ENCODE results near the gene AARSD1.
A peak's percentile ranks its signal among the peaks of the same experiment; 100 is the strongest.
"Not testable (repeated sequence)": the region's sequence is repeated elsewhere in the genome, so short reads cannot be mapped to it uniquely, and the experiment has no call there.

Gene AARSD1

DNA sequence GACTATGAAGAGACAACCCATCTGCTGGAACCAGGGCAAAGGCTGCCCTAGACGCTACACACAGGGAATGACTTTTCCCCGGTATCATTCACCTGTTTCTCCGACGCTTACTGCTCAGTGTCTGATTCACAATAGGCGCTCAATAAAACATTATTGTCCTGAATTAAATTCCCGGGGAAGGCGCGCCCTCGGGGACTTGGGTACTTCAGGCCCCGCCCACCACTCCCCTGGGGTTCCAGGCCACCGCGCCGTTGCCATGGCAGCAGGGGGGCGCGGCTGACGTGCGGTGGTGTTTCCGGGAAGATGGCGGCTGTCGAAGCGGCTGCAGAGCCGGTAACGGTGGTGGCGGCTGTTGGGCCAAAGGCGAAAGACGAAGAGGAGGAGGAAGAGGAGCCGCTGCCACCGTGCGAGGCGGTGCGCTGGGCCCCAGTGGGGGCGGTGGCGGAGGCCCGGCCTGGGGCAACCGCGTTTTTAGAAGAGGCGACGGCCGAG, 16.1 kb upstream of the AARSD1 start, which contains the start of gene RUNDC1:
TSS of gene RUNDC1 (plus strand) at position 292 of the 492 bp plus-strand sequence. CDS start at position 304, 12 bp downstream.
- peak; percentile 88 to 91 for DNase-seq

- DNase-seq, result peak; percentile 2 to 41
Measured at GRCh38 chr17:42979511-42980273, 15.4 kb upstream of the AARSD1 start, which contains the start of gene PTGES3L. Gene PTGES3L (minus strand): TSS chr17:42980080. CDS start chr17:42980053, 27 bp downstream.

GRCh38 chr17:42975701-42976100, 11.4 kb upstream of the AARSD1 start:
- not testable (repeated sequence) for DNase-seq

- no peak for DNase-seq
Measured at GRCh38 chr17:42975265-42975664, 11.0 kb upstream of the AARSD1 start.

DNA sequence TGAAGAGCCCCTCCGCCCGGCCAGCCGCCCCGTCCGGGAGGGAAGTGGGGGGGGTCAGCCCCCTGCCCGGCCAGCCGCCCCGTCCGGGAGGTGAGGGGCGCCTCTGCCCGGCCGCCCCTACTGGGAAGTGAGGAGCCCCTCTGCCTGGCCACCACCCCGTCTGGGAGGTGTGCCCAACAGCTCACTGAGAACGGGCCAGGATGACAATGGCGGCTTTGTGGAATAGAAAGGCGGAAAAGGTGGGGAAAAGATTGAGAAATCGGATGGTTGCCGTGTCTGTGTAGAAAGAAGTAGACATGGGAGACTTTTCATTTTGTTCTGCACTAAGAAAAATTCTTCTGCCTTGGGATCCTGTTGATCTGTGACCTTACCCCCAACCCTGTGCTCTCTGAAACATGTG, 9.1 kb upstream of the AARSD1 start:
- not testable (repeated sequence) for DNase-seq

DNA sequence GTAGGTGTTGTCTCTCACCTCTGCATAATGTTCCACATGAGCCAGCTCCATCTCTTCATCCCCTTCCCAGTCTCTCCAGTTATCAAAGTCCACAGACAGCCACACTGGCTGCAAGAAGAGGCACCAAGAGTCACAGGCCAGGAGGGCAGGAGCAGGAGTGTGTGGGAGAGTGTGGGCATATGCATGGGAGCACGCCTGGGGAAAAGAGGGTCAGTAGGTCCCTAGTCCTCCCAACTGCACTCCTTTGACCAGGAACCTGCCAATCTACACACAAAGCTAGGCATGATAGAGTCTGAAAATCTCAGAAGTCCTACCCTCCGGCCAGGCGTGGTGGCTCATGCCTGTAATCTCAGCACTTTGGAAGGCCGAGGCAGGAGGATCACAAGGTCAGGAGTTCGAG, 7.3 kb upstream of the AARSD1 start:
- no peak for DNase-seq

DNA sequence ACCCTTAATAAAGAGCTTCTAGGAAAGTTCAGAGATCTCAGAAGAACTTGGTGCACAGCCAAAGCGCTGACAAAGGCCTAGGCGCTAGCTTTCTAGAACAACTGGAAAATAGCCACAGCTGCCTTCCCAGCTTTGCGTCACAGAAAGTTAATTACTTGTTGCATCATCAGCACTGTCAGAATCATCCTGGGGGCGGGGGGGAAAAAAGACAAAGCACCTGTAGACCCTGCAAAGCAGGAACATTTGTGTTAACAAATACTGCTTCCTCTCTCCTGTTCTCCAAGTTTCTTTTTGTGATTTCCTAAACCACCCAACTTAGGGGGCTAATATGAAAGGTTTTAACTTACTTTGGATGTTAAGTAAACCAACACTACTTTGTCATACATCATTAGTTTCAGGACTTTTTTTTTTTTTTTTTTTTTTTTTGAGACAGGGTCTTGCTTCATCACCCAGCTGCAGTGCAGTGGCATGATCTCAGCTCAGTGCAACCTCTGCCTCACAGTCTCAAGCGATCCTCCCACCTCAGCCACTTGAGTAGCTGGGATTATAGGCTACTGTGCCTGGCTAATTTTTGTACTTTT, 4.8 kb upstream of the AARSD1 start:
- peak; percentile 23 to 57 for DNase-seq

DNA sequence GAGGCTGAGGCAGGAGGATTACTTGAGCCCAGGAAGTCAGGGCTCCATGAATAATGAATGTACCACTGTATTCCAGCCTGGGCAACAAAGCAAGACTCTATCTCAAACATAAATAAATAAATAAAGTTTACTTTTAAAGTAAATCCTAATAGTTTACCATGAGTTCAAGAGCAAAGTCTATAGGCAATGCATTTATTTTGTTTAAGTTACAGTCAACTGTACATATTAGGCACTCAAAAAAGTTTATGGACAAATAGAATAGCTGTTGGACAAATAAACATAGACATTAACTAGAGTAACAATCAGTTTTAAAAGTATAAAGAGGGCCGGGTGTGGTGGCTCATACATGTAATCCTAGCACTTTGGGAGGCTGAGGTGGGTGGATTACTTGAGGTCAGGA, 3.7 kb upstream of the AARSD1 start:
- no peak for DNase-seq

- DNase-seq, result no peak
Measured at GRCh38 chr17:42953669-42954068, 10.6 kb downstream of the AARSD1 start.

DNA sequence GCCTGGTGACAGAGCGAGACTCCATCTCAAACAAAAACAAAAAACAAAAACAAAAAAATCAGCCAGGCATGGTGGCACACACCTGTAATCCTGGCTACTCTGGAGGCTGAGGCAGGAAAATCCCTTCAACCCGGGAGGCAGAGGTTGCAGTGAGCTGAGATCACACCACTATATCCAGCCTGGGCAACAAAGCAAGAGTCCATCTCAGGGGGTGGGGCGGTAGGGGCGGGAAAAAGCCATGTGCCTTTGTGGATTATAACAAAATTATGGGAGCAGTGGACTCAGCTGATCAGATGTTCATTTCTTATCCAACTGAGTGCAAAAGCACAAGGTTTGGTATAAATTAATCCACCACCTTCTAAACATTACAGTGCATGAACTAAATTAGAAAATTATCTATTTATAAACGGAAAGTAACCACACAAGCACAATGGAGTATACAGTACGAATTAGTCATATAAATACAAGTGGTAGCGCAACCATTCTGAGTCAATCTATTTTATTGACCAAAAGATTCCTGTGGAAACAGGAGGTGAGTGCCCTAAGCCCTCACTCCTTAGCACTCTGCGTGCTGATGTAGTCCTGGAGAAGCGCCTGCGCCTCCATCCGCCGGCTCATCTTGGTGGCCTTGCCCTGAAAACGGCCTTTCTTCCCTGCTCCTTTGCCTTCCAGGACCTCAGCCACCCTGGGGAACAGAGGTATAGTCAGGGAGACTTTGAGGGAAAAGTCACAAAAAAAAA, 14.0 kb downstream of the AARSD1 start:
- no peak for DNase-seq

DNA sequence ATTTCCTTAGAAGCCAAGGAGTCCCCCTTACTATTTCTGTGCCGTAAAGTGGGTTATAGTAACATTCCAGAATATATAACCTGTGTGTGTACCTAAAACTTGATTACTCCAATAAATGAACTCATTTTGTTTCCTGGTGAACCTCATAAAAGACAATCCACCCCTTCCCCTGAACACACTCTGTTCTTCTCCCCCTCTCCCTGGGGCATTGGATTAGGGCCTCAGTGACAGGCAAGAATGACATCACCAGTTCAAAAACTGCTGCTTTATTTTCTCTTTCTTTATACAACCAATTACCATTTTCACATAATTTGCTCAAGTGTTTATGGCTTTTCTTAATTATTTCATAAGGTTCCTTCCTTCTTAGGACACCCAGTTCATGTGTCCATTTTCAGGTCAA, 17.4 kb downstream of the AARSD1 start:
- no peak for DNase-seq

DNA sequence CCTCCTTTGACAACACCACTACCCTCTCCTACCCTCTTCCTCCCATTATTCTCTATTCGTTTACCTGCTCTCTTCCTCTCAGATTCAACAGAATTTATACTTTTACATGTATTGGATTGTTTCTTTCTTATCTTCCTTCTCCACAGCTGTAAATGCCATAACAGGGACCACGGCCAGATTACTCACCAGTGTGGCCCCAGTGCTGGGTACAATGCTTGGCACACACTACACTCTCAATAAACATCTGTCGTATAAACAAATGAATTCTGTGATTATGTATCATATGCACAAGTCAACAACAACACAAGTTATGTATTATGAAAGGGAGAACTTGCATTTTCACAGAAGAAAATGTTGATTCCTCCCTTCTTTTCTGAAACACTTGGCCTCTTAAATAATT, 20.0 kb downstream of the AARSD1 start:
- DNase-seq, result no peak

GRCh38 chr17:42937712-42938596, 26.3 kb downstream of the AARSD1 start:
- DNase-seq, result peak; percentile 46 to 56

- no peak for DNase-seq
Measured at GRCh38 chr17:42929497-42929844, 34.8 kb downstream of the AARSD1 start.

GRCh38 chr17:42928714-42929496, 35.3 kb downstream of the AARSD1 start:
- DNase-seq, result peak; percentile 92 to 93

DNA sequence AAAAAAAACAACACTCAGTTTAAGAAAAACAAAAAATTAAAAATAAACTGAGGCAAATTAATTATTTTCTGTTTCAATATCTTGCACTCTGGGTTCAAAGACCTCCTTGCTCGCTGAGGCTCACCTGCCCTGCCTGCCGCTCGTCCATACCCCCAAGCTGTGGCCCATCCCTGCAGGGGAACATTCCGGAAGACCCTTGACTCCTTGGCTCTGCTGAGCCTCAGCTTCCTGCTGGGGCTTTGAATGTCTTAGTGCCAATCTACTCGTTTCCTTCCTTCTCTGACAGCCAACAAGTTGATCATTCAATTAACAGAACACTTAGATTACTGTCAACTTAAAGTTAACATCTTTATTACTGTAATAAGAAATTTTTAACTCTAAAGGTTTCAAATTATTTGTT, 39.4 kb downstream of the AARSD1 start:
- no peak for DNase-seq

- not testable (repeated sequence) for DNase-seq
Measured at GRCh38 chr17:42923472-42923871, 40.8 kb downstream of the AARSD1 start.

DNA sequence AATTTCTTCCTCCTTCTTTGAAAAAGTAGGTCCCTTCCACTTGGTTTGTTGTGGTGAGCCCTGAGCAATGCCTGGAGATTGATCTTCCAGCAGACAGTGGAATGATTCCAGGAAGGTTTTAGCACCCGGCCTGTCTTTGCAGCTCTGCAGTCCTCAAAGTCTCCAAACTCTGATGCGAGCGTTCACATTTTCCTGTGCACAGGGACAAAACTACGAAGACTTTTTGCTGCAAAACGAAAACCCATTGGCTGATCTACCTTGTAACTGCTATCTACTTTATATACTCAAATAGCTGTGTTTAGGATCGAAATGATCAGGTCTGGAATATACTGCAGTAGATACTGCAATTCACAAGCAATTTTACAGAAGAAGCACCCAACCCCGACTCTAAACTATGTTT, 42.0 kb downstream of the AARSD1 start:
- DNase-seq, result no peak

DNA sequence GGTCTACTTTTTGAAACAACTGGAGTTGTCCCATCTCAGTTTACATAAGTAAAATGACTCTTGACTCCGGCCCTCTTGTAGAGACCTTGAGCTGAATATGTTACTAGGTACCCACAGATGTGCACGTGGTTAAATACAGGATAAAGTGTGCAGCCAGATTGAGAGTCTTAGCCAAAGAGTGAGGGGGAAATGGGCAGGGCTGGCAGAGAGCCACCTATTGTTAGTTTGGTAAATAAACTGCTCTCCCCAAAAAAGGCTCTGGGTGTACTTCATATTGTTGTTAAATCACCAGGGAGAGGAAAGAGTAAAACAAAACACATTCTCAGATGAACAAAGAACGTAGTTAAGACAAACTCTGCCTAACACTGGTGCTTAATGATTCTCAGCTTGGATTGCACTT, 43.3 kb downstream of the AARSD1 start:
- no peak for DNase-seq

DNA sequence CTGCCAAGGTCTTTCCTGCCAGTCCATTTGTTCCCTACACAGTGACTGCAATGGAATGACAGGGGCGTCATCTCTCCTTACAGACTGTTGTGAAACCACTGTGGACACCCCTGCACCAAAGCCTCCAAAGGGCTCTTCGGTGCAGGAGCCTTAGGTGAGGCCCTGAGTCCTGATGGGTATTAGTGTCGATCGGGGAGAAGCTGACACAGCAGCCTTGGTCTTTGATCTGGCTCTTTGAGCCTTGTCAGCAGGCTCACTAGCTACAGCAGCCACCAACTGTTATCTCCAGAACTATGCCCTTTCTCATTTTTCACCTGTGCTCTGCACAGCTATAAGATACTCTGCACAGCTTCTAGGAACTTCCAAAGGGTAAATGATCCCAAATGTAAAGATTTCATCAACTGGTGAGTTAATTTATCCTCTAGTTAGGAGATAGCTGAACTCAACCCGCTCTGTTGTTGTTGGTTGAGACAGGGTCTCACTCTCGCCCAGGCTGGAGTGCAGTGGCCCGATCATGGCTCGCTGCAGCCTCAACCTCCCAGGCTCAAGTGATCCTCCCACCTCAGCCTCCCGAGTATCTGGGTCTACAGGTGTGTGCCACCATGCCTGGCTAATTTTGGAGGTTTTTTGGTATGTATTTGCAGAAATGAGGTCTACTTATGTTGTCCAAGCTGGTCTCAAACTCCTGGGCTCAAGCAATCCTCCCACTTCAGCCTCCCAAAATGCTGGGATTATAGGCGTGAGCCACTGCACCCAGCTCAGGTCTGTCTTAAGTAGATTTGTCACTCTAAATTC, 44.0 kb downstream of the AARSD1 start:
- DNase-seq, result no peak
